Measurements from ENCODE around the gene IRX3.

The IRX3 gene

GRCh38 chr16:54286090-54286365 lies 559 bp downstream of the IRX3 start:
- TF ChIP-seq CTCF (IDR thresholded peaks at IDR 0.05) = no peak
- Histone ChIP-seq H3K4me1 (no peaks in the 10 kb centered on the region), H3K4me3 (ENCODE audit: low read depth, low read length) (peak overlapping the region; percentile 88), H3K4me2 (ENCODE audit: low read length) (peak overlapping the region; percentile 75), H3K27ac (no peak overlapping the region), H3K36me3 (ENCODE audit: control insufficient read depth, insufficient read depth, low read length) (no peaks in the 10 kb centered on the region), H3K27me3 (ENCODE audit: control insufficient read depth, insufficient read depth, low read length) (no peaks in the 10 kb centered on the region), H2AFZ (peak overlapping the region; percentile 81), H3K9me3 (ENCODE audit: control insufficient read depth, low read length) (no peaks in the 10 kb centered on the region), H3K9ac (no peak overlapping the region), H3K79me2 (no peaks in the 10 kb centered on the region)

GRCh38 chr16:54285414-54286089 lies 1.0 kb downstream of the IRX3 start:
- no peak for TF ChIP-seq CTCF (IDR thresholded peaks at IDR 0.05)
- no peak overlapping the region for H3K9ac ChIP-seq
- H3K79me2 ChIP-seq = no peaks in the 10 kb centered on the region
- no peak overlapping the region for H3K27ac ChIP-seq
- peak overlapping the region; percentile 17 for H2AFZ ChIP-seq
- no peaks in the 10 kb centered on the region for H3K27me3 ChIP-seq (ENCODE audit: control insufficient read depth, insufficient read depth, low read length)
- peak overlapping the region; percentile 81 for H3K4me2 ChIP-seq (ENCODE audit: low read length)
- H3K4me1 ChIP-seq = no peaks in the 10 kb centered on the region
- H3K9me3 ChIP-seq (ENCODE audit: control insufficient read depth, low read length) = no peaks in the 10 kb centered on the region
- no peaks in the 10 kb centered on the region for H3K36me3 ChIP-seq (ENCODE audit: control insufficient read depth, insufficient read depth, low read length)
- H3K4me3 ChIP-seq (ENCODE audit: low read depth, low read length) = peak overlapping the region; percentile 60

- Histone ChIP-seq H2AFZ (peak overlapping the region; percentile 17), H3K4me1 (no peaks in the 10 kb centered on the region), H3K27ac (no peak overlapping the region), H3K4me3 (ENCODE audit: low read depth, low read length) (peak overlapping the region; percentile 60), H3K9ac (no peak overlapping the region), H3K27me3 (ENCODE audit: control insufficient read depth, insufficient read depth, low read length) (no peaks in the 10 kb centered on the region), H3K79me2 (no peaks in the 10 kb centered on the region), H3K36me3 (ENCODE audit: control insufficient read depth, insufficient read depth, low read length) (no peaks in the 10 kb centered on the region), H3K9me3 (ENCODE audit: control insufficient read depth, low read length) (no peaks in the 10 kb centered on the region), H3K4me2 (ENCODE audit: low read length) (peak overlapping the region; percentile 81)
- no peak for TF ChIP-seq CTCF (IDR thresholded peaks at IDR 0.05)
Observed at GRCh38 chr16:54284931-54285413, 1.6 kb downstream of the IRX3 start.

GRCh38 chr16:54284319-54284930 lies 2.2 kb downstream of the IRX3 start:
- peak overlapping the region; percentile 81 for H3K4me2 ChIP-seq (ENCODE audit: low read length)
- H3K4me3 ChIP-seq (ENCODE audit: low read depth, low read length) = peak overlapping the region; percentile 60
- no peaks in the 10 kb centered on the region for H3K79me2 ChIP-seq
- H3K36me3 ChIP-seq (ENCODE audit: control insufficient read depth, insufficient read depth, low read length) = no peaks in the 10 kb centered on the region
- H3K27me3 ChIP-seq (ENCODE audit: control insufficient read depth, insufficient read depth, low read length) = no peaks in the 10 kb centered on the region
- peak overlapping the region; percentile 30 for H2AFZ ChIP-seq
- H3K27ac ChIP-seq = no peak overlapping the region
- TF ChIP-seq CTCF (IDR thresholded peaks at IDR 0.05) = no peak
- no peaks in the 10 kb centered on the region for H3K4me1 ChIP-seq
- H3K9me3 ChIP-seq (ENCODE audit: control insufficient read depth, low read length) = no peaks in the 10 kb centered on the region
- no peak overlapping the region for H3K9ac ChIP-seq

All from parathyroid adenoma (tissue), 2 donors.